ENCODE measurements around the gene KRIT1. TPM values are rescaled to one million over a fixed set of nuclear protein-coding genes. Genes with fewer than 3 reads are reported as not detected.

The KRIT1 gene
- total RNA-seq, 1 donor from 2014 or later = 94.5 TPM

DNA sequence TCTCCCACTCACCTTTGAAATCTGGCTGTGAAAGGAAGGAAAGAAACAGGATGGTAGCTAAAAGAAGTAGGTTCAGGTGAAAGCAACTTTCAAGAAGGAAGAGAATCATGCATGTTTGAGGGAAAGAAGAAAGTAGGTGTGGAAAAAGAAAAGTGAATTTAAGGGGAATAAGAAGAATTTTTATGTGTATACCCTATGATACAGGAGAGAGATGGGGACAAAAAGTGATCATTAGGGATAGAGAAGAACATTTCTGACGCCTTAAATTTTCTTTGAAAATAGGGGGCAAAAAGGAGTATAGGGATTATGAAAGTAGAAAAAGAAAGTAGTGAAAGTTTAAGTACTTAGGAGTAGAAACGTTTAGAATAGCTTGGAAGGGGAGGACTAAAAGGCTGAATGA, 15.2 kb downstream of the KRIT1 start:
- no peak overlapping the region for H3K4me3 ChIP-seq

DNA sequence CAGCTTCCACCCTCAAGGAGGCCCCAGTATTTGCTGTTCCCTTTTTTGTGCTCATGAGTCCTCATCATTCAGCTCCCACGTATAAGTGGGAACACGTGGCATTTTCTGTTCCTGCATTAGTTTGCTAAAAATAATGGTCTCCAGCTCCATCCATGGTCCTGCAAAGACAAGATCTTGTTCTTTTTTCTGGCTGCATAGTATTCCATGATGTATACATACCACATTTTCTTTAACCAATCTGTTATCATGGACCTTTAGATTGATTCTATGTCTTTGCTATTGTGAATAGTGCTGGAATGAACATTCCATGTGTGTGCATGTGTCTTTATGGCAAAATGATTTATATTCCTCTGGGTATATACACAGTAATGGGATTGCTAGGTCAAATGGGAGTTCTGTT, 17.0 kb downstream of the KRIT1 start:
- peaks cover 0 to 63% of the 10 kb centered on the region in 2 donors for H3K36me3 ChIP-seq
- no peaks in the 10 kb centered on the region for H3K27me3 ChIP-seq
- TF ChIP-seq, protein P1, sequence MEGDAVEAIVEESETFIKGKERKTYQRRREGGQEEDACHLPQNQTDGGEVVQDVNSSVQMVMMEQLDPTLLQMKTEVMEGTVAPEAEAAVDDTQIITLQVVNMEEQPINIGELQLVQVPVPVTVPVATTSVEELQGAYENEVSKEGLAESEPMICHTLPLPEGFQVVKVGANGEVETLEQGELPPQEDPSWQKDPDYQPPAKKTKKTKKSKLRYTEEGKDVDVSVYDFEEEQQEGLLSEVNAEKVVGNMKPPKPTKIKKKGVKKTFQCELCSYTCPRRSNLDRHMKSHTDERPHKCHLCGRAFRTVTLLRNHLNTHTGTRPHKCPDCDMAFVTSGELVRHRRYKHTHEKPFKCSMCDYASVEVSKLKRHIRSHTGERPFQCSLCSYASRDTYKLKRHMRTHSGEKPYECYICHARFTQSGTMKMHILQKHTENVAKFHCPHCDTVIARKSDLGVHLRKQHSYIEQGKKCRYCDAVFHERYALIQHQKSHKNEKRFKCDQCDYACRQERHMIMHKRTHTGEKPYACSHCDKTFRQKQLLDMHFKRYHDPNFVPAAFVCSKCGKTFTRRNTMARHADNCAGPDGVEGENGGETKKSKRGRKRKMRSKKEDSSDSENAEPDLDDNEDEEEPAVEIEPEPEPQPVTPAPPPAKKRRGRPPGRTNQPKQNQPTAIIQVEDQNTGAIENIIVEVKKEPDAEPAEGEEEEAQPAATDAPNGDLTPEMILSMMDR (IDR thresholded peaks at IDR 0.05) = no peak
- TF ChIP-seq POLR2AphosphoS5 (IDR thresholded peaks at IDR 0.05; ENCODE audit: insufficient read depth in 1 of 2, low read depth in 1 of 2) = no peak
- TF ChIP-seq POLR2A (IDR thresholded peaks at IDR 0.05) = no peak
- intact Hi-C loops (cut with DNase I) = no loop called here
- no peaks in the 10 kb centered on the region for H3K9me3 ChIP-seq
- no peak overlapping the region for H3K4me3 ChIP-seq
- H3K4me1 ChIP-seq = no peaks in the 10 kb centered on the region
- H3K27ac ChIP-seq = no peak overlapping the region
- no peak for DNase-seq (ENCODE audit: extremely low spot score in 2 of 2)

More for the DNA sequence above, 15.2 kb downstream of the KRIT1 start:
- Histone ChIP-seq H3K4me1 (no peaks in the 10 kb centered on the region), H3K36me3 (peaks cover 0 to 69% of the 10 kb centered on the region in 2 donors), H3K27ac (no peak overlapping the region), H3K27me3 (no peaks in the 10 kb centered on the region), H3K9me3 (no peaks in the 10 kb centered on the region)
- intact Hi-C loops (cut with DNase I) = no loop called here
- DNase-seq (ENCODE audit: extremely low spot score in 2 of 2) = no peak
- TF ChIP-seq, protein P1 (IDR thresholded peaks at IDR 0.05) = no peak
- TF ChIP-seq POLR2AphosphoS5 (IDR thresholded peaks at IDR 0.05; ENCODE audit: insufficient read depth in 1 of 2, low read depth in 1 of 2) = no peak
- no peak for TF ChIP-seq POLR2A (IDR thresholded peaks at IDR 0.05)

DNA sequence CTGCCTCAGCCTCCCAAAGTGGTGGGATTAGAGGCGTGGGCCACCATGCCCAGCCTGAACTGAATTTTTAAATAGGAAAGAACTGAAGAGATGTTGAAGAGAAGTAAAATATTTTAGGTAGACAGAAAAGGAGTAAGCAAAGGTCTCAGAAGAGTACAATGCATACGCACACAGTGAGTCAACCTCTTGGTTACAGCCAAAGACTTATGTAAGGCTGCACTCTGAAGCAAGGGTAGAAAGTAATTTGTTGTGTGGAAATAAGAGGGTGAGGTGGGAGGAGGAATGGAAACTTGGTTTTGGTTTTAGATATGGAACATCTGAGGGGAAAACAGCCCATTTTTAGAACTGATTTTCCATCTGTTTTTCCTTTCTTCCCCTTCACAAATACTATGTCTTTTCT, 17.6 kb downstream of the KRIT1 start:
- Histone ChIP-seq H3K36me3 (peaks cover 0 to 56% of the 10 kb centered on the region in 2 donors), H3K4me3 (no peak overlapping the region), H3K27me3 (no peaks in the 10 kb centered on the region), H3K27ac (no peak overlapping the region), H3K9me3 (no peaks in the 10 kb centered on the region), H3K4me1 (no peaks in the 10 kb centered on the region)
- no peak for DNase-seq (ENCODE audit: extremely low spot score in 2 of 2)
- TF ChIP-seq POLR2AphosphoS5 (IDR thresholded peaks at IDR 0.05; ENCODE audit: insufficient read depth in 1 of 2, low read depth in 1 of 2) (no peak), POLR2A (IDR thresholded peaks at IDR 0.05) (no peak)
- TF ChIP-seq, protein P1 (IDR thresholded peaks at IDR 0.05) = no peak
- intact Hi-C loops (cut with DNase I) = no loop called here

DNA sequence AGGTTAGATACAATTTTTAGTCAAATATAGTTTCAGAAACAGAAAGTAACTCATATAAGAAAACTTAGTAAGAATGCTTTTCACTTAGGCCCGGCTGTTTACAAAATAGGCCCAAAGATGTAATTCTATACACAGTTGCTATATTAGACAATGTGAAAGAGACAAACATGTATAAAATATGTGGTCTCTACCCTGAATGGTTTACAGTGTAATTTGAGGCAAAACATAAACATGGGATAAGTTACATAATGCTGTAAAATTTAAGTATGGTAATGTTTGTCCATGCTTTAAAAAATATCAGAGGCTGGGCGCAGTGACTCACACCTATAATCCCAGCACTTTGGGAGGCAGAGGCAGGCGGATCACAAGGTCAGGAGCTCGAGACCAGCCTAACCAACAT, 18.7 kb downstream of the KRIT1 start:
- TF ChIP-seq POLR2AphosphoS5 (IDR thresholded peaks at IDR 0.05; ENCODE audit: insufficient read depth in 1 of 2, low read depth in 1 of 2) (no peak), POLR2A (IDR thresholded peaks at IDR 0.05) (no peak)
- TF ChIP-seq, protein P1 (IDR thresholded peaks at IDR 0.05) = no peak

DNA sequence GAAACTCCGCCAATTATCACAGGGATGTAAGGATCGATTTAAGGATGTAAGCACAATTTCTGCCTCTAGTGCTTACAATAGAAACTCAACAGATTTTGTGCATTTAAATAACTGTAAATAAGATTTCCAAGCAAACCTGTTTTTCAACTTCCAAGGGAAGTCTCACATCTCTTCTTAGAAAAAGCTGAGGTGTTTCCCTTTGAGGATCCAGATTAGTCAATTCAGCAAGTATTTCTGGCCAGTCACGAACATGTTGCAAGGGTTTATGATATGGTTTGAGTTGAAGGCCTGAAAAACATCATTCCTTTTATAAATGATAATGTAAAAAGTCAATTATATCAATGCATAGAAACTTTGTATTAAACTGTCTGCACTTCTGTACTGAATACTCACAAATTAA, 23.9 kb downstream of the KRIT1 start:
- no peaks in the 10 kb centered on the region for H3K27me3 ChIP-seq
- H3K4me3 ChIP-seq = no peak overlapping the region
- H3K27ac ChIP-seq = no peak overlapping the region
- DNase-seq (ENCODE audit: extremely low spot score in 2 of 2) = no peak
- peaks cover 0 to 72% of the 10 kb centered on the region in 2 donors for H3K36me3 ChIP-seq
- TF ChIP-seq POLR2A (IDR thresholded peaks at IDR 0.05) (no peak), POLR2AphosphoS5 (IDR thresholded peaks at IDR 0.05; ENCODE audit: insufficient read depth in 1 of 2, low read depth in 1 of 2) (no peak)
- TF ChIP-seq, protein P1 (IDR thresholded peaks at IDR 0.05) = no peak
- H3K9me3 ChIP-seq = no peaks in the 10 kb centered on the region
- intact Hi-C loops (cut with DNase I) = no loop called here
- no peaks in the 10 kb centered on the region for H3K4me1 ChIP-seq

More for the DNA sequence above, 18.7 kb downstream of the KRIT1 start:
- H3K27ac ChIP-seq = no peak overlapping the region
- peaks cover 0 to 54% of the 10 kb centered on the region in 2 donors for H3K36me3 ChIP-seq
- no peak for DNase-seq (ENCODE audit: extremely low spot score in 2 of 2)
- intact Hi-C loops (cut with DNase I) = no loop called here
- H3K4me1 ChIP-seq = no peaks in the 10 kb centered on the region
- no peak overlapping the region for H3K4me3 ChIP-seq
- H3K27me3 ChIP-seq = no peaks in the 10 kb centered on the region
- H3K9me3 ChIP-seq = no peaks in the 10 kb centered on the region
